GM21515 (cell line): ENCODE results near the gene SIRT3.
A peak's percentile ranks its signal among the peaks of the same experiment; 100 is the strongest.

Source experiments
- ATAC-seq: cut with Tn5 transposase; IDR thresholded peaks from one replicate; pipeline ENCODE4 v1.9.1; 2021; ENCODE audit not compliant: unreplicated experiment

The SIRT3 gene

GRCh38 chr11:235997-236773 lies at the start of gene SIRT3:
Gene SIRT3, minus strand, starts transcription at chr11:236342. Its CDS starts 14 bp downstream, at chr11:236328.
- peak; percentile 67 for ATAC-seq

GRCh38 chr11:285894-286220 lies 49.7 kb upstream of the SIRT3 start:
- no peak for ATAC-seq

- no peak for ATAC-seq
Observed at GRCh38 chr11:285021-285893, 49.1 kb upstream of the SIRT3 start.

- no peak for ATAC-seq
Observed at GRCh38 chr11:284105-285020, 48.2 kb upstream of the SIRT3 start.

GRCh38 chr11:283405-284104 lies 47.4 kb upstream of the SIRT3 start:
- no peak for ATAC-seq

- no peak for ATAC-seq
Observed at GRCh38 chr11:282630-283360, 46.7 kb upstream of the SIRT3 start.

- ATAC-seq: no peak
Observed at GRCh38 chr11:282171-282570, 46.0 kb upstream of the SIRT3 start.

GRCh38 chr11:281486-282161 lies 45.5 kb upstream of the SIRT3 start:
- ATAC-seq: no peak

GRCh38 chr11:280706-281485 lies 44.8 kb upstream of the SIRT3 start:
- no peak for ATAC-seq

GRCh38 chr11:279966-280705 lies 44.0 kb upstream of the SIRT3 start:
- no peak for ATAC-seq

DNA sequence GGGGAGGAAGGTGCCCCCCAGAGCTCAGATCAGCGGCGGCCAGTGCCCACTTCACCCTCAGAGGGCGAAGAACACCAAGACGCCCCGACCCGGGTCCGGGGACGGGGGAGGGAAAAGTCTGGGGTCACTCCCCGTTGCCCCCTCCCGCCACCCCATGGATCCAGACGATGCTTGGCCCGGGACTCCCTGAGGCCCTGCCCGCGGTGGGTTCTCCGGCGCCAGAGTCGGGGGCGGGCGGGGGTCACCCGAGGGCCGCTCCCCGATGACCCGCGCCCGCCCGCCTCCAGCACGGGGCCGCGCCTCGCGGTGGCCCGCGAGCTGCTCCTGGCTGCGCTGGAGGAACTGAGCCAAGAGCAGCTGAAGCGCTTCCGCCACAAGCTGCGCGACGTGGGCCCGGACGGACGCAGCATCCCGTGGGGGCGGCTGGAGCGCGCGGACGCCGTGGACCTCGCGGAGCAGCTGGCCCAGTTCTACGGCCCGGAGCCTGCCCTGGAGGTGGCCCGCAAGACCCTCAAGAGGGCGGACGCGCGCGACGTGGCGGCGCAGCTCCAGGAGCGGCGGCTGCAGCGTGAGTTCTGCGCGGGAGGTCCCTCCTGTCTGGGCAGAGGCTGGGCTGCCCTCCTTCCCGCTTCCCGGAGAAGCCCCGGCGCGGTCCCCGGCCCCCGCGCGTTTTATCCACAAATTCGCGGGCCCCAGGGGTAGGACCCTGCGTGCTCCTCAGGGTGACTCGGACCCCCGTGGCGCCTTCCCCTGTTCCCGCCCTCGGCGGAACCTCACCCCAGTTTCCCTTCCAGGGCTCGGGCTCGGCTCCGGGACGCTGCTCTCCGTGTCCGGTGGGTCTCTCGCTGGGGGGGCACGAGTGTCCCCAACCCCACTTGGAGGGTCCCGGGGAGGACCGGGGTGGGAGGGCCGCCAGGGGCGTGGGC lies 43.2 kb upstream of the SIRT3 start:
- no peak for ATAC-seq

- ATAC-seq: no peak
Observed at GRCh38 chr11:278001-278951, 42.1 kb upstream of the SIRT3 start, which contains the start of gene NLRP6. Gene NLRP6, plus strand, starts transcription at chr11:278407. Its CDS starts 163 bp downstream, at chr11:278570.

- ATAC-seq: no peak
Observed at GRCh38 chr11:276219-276618, 40.1 kb upstream of the SIRT3 start.

GRCh38 chr11:272931-273198 lies 36.7 kb upstream of the SIRT3 start:
- ATAC-seq: no peak

DNA sequence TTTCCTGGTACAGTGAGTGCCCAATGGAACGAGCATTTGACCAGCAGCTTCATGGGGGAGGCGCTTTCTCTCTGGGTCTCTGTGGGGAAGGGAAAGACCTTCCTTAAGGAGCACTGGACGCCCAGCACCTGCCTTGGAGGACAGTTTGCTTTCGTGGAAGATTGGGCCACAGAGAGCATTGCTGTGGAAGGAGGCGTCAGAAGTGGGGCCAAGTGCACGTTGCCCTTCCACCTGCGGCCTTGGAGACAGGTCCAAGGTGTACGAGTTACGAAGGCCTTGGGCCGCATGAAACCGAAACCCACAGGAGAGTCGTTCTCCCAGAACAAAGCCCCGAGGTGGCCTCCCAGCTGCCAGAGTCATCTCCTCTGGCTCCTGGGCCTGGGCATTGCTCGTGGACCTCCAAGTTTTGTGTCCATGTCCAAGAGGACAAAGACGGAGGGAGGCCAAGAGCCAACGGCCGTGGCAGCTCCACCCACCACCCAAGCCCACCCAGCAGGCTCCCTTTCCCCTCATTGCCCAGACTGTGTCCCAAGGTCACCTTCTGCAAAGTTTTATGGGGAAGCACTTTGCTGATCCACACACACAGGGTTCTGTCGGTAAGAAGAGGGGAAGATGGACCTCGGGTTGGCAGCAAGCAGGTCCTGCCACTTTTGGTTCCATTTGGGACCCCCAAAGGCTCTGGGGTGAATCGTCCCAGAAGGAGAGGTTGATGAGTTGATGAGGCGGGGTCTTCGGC lies 36.2 kb upstream of the SIRT3 start:
- no peak for ATAC-seq
